ENCODE results near the gene NOS1AP. TPM values are rescaled to one million over a fixed set of nuclear protein-coding genes. Genes with fewer than 3 reads are reported as not detected.

Gene NOS1AP
- polyA plus RNA-seq, 1 of the 3 experiments (the other 2 are of a cell fraction): 0.03 TPM

DNA sequence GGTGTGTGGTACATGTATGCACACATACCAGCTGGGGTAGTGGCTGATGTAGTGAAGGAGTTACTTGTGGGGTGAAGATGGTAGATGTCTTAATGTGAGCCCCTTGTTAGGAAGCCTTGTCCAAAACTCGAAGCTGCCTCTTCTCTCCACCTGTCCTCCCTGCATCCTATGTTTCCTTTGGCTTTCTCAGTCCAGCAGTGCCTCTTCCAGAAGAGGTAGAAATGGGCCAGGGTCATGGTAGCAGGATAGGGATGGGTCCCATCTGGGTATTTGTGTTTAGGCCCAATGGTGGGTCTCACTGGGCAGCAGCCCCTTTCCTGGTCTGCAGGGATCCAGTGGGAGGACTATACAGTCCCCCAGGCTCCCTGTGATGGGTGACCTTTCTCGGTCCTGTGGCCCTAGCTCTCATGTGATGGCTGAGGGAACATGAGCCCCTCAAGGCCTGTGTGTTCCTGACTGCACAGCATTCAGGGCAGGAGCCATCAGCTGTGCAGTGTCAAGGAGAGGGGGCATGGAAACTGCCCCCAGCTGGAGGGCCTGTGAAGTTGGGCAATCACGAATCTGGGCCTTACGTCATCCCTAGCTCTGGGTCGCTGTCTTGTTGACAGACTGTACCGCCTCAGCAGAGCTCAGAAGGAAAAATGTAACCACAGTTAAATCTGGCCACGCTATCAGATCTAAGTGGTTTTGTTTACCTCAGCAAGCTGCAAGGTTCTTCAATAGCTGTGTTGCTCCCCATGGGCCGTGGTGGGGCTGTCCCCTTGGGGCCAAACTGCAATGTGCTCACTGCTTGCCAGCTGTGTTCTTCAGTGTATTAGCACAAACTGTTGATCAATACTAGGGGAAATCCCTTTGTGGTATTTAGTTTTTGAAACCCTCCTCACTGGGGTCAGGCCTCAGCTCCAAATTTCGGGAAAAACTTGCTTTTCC, 82.7 kb downstream of the NOS1AP start:
- Histone ChIP-seq H3K4me2 (no peak overlapping the region), H2AFZ (ENCODE audit: low read depth) (no peak overlapping the region), H3K27ac (ENCODE audit: low read depth in 2 of 2, low read length in 1 of 2) (no peak overlapping the region), H3K9me2 (no peaks in the 10 kb centered on the region), H3F3A (replicated peaks; ENCODE audit: insufficient read depth) (no peaks in the 10 kb centered on the region), H3K79me2 (ENCODE audit: insufficient read depth) (no peaks in the 10 kb centered on the region), H3K27me3 (ENCODE audit: insufficient read depth) (peaks cover 7% of the 10 kb centered on the region; the same call in 1 of the 2 replicates), H4K20me1 (ENCODE audit: insufficient read depth) (no peaks in the 10 kb centered on the region), H3K9ac (no peak overlapping the region), H3K36me3 (replicated peaks in 1 of 2; ENCODE audit: control insufficient read depth in 1 of 2, insufficient read depth in 2 of 2, low read length in 1 of 2) (no peaks in the 10 kb centered on the region), H3K4me3 (ENCODE audit: low read depth in 2 of 2, low read length in 1 of 2) (no peak overlapping the region), H3K9me3 (no peaks in the 10 kb centered on the region), H3K4me1 (ENCODE audit: control insufficient read depth in 1 of 2, insufficient read depth in 2 of 2, low read depth in 1 of 2, low read length in 1 of 2) (peaks cover 0 to 4% of the 10 kb centered on the region in 2 experiments; a peak in 2 of 4 replicates)
- TF ChIP-seq EZH2phosphoT487 (IDR thresholded peaks at IDR 0.05; ENCODE audit: borderline replicate concordance, low read depth) (no peak), MEF2A (IDR thresholded peaks at IDR 0.05; ENCODE audit: borderline replicate concordance, low read depth) (no peak), TCF12 (IDR thresholded peaks at IDR 0.05) (no peak), TEAD4 (IDR thresholded peaks at IDR 0.05; ENCODE audit: borderline replicate concordance, insufficient read depth) (no peak), GABPA (IDR thresholded peaks at IDR 0.05; ENCODE audit: low read depth) (no peak), CHD2 (IDR thresholded peaks at IDR 0.05; ENCODE audit: low read length, partially characterized antibody) (no peak), EP300 (IDR thresholded peaks at IDR 0.05; ENCODE audit: borderline replicate concordance in 1 of 2, low read depth in 1 of 2, low read length in 1 of 2) (no peak), SIN3A (IDR thresholded peaks at IDR 0.05; ENCODE audit: borderline replicate concordance, low read depth, low read length) (no peak), NFIC (IDR thresholded peaks at IDR 0.05; ENCODE audit: borderline replicate concordance) (no peak), GATA2 (CRISPR knock-in tag; IDR thresholded peaks at IDR 0.05) (no peak), ELF1 (IDR thresholded peaks at IDR 0.05) (no peak), TAF1 (IDR thresholded peaks at IDR 0.05; ENCODE audit: borderline replicate concordance, low read depth, low read length) (no peak), FOXJ3 (CRISPR knock-in tag; IDR thresholded peaks at IDR 0.05) (no peak), FOXM1 (IDR thresholded peaks at IDR 0.05; ENCODE audit: low read depth) (no peak)
- WGBS (ENCODE audit: low lambda C conversion rate): 57% methylated on average over 8 of the region's 9 CpGs
- CTCF ChIA-PET: interaction anchor here (2.1 kb wide), 1 partner anchor 17 kb away, joined by 6 read pairs; no protein-coding TSS in a partner anchor
- DNase-seq: no peak
- POLR2A ChIA-PET: no interaction called here

DNA sequence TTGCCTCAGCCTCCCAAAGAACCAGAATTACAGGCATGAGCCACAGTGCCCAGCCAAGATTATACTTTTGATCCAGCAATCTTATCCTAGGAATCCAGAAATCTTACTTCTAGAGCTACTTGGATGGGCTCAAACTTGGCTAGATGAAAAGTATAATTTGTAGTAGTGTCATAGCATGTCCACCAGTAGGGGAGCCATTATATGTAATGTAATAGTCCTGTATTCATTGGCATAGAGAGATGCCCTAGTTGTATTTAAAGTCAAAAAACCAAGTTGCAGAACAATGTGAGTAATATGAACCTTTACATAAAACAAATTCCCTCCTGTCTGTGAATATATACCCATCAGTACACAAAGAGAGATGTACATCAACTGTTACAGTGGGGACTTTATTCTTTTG, 83.9 kb downstream of the NOS1AP start:
- H3K27ac ChIP-seq (ENCODE audit: low read depth in 2 of 2, low read length in 1 of 2): no peak overlapping the region
- no peaks in the 10 kb centered on the region for H3K9me2 ChIP-seq
- no peak overlapping the region for H2AFZ ChIP-seq (ENCODE audit: low read depth)
- peaks cover 7% of the 10 kb centered on the region; the same call in 1 of the 2 replicates for H3K27me3 ChIP-seq (ENCODE audit: insufficient read depth)
- no peaks in the 10 kb centered on the region for H3K36me3 ChIP-seq (replicated peaks in 1 of 2; ENCODE audit: control insufficient read depth in 1 of 2, insufficient read depth in 2 of 2, low read length in 1 of 2)
- peaks cover 0 to 9% of the 10 kb centered on the region in 2 experiments; a peak in 1 of 4 replicates for H3K4me1 ChIP-seq (ENCODE audit: control insufficient read depth in 1 of 2, insufficient read depth in 2 of 2, low read depth in 1 of 2, low read length in 1 of 2)
- H3K9me3 ChIP-seq: no peaks in the 10 kb centered on the region
- no peaks in the 10 kb centered on the region for H4K20me1 ChIP-seq (ENCODE audit: insufficient read depth)
- H3K9ac ChIP-seq: no peak overlapping the region
- no peak for DNase-seq
- ChIA-PET CTCF (interaction anchor here (1.1 to 2.1 kb wide), 2 partner anchors 15 to 97 kb away, joined by 3 to 6 read pairs; no protein-coding TSS in a partner anchor), POLR2A (no interaction called here)
- H3K4me2 ChIP-seq: no peak overlapping the region
- no peaks in the 10 kb centered on the region for H3K79me2 ChIP-seq (ENCODE audit: insufficient read depth)
- H3K4me3 ChIP-seq (ENCODE audit: low read depth in 2 of 2, low read length in 1 of 2): no peak overlapping the region
- no peaks in the 10 kb centered on the region for H3F3A ChIP-seq (replicated peaks; ENCODE audit: insufficient read depth)
- TF ChIP-seq FOSL2 (IDR thresholded peaks at IDR 0.05; ENCODE audit: borderline replicate concordance, low read depth): no peak
- TF ChIP-seq YY1 (IDR thresholded peaks at IDR 0.05; ENCODE audit: low read depth): no peak
- TF ChIP-seq RXRA (IDR thresholded peaks at IDR 0.05; ENCODE audit: borderline replicate concordance, low read depth): no peak
- TF ChIP-seq SIN3A (IDR thresholded peaks at IDR 0.05; ENCODE audit: borderline replicate concordance, low read depth, low read length): no peak
- TF ChIP-seq ELF1 (IDR thresholded peaks at IDR 0.05): no peak
- TF ChIP-seq MAX (IDR thresholded peaks at IDR 0.05; ENCODE audit: low read depth): no peak
- no peak for TF ChIP-seq RFX5 (IDR thresholded peaks at IDR 0.05; ENCODE audit: low read length)
- no peak for TF ChIP-seq MEF2A (IDR thresholded peaks at IDR 0.05; ENCODE audit: borderline replicate concordance, low read depth)
- no peak for TF ChIP-seq EZH2phosphoT487 (IDR thresholded peaks at IDR 0.05; ENCODE audit: borderline replicate concordance, low read depth)
- TF ChIP-seq NFIC (IDR thresholded peaks at IDR 0.05; ENCODE audit: borderline replicate concordance): no peak
- TF ChIP-seq GATA2 (CRISPR knock-in tag; IDR thresholded peaks at IDR 0.05): no peak
- TF ChIP-seq GABPA (IDR thresholded peaks at IDR 0.05; ENCODE audit: low read depth): no peak
- no peak for TF ChIP-seq TEAD4 (IDR thresholded peaks at IDR 0.05; ENCODE audit: borderline replicate concordance, insufficient read depth)
- TF ChIP-seq NRF1 (IDR thresholded peaks at IDR 0.05; ENCODE audit: low read depth, low read length): no peak
- TF ChIP-seq, protein P1, sequence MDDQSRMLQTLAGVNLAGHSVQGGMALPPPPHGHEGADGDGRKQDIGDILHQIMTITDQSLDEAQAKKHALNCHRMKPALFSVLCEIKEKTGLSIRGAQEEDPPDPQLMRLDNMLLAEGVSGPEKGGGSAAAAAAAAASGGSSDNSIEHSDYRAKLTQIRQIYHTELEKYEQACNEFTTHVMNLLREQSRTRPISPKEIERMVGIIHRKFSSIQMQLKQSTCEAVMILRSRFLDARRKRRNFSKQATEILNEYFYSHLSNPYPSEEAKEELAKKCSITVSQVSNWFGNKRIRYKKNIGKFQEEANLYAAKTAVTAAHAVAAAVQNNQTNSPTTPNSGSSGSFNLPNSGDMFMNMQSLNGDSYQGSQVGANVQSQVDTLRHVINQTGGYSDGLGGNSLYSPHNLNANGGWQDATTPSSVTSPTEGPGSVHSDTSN (IDR thresholded peaks at IDR 0.05): no peak
- no peak for TF ChIP-seq TAF1 (IDR thresholded peaks at IDR 0.05; ENCODE audit: borderline replicate concordance, low read depth, low read length)
- no peak for TF ChIP-seq USF1 (IDR thresholded peaks at IDR 0.05; ENCODE audit: borderline replicate concordance, low read depth)
- TF ChIP-seq FOXJ3 (CRISPR knock-in tag; IDR thresholded peaks at IDR 0.05): no peak
- no peak for TF ChIP-seq SMC3 (IDR thresholded peaks at IDR 0.05; ENCODE audit: low read depth, low read length)

Data from SK-N-SH (cell line).